Adrenal gland (tissue), 5 donors: Measurements from ENCODE around the gene PRSS12.
A peak's percentile ranks its signal among the peaks of the same experiment; 100 is the strongest.

ENCODE experiments used
- POLR2A ChIP-seq, 2 donors: fragments of 450-650 bp; IDR thresholded peaks; one replicate each; pipeline ENCODE4 v1.6.1; 2017; ENCODE audit warnings: antibody characterized with exemption in 2 of 2, mild to moderate bottlenecking in 2 of 2, moderate library complexity in 1 of 2
- TF ChIP-seq, protein P1 (sequence below), 6 experiments: fragments of 450-650 bp in 4 of 6; fragments of 200-600 bp in 2 of 6; sonication (generic) in 1 of 6; IDR thresholded peaks; 1 replicate in 5 of 6; 2 replicates in 1 of 6; pipeline versions ENCODE4 v1.5.1 to v1.8.0; 2016 to 2021; ENCODE audit warnings: antibody characterized with exemption in 6 of 6, mild to moderate bottlenecking in 2 of 6, moderate library complexity in 1 of 6
- donor health status: DM: no; HTN: no; CAD: no.

DNA sequence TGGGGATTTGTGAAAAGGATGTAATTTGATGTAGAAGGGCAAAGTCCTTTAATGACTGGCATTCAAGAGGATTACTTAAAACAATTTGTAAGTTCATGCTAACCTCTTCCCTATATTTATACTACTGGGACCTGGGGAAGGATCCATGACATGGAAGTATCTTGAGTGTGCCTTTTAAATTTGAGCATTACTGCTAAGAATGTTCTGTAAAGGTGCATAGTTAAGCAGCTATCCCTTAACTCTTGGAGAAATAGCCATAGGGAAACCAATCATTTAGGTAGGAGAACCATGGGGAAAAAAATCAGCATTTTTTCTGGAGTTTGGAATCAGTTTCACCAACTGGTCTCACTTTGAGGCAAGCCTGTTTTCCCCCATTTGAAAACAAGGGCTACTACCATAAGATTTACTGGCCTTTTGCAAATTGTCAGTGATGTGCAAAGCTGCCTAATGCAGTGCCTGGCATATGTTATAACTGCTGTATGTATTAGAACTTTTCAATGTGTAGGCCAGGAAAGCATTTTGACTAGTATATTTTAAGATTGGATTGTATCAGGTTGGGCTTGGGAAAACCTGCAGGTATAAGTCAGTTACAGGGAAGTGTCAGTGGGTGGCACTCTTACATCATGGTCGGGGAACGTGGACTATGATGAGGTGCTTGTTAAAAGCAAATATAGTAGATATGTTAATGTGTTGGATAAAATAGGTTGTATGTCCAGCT is 72.1 kb downstream of the PRSS12 start:
- TF ChIP-seq, protein P1, sequence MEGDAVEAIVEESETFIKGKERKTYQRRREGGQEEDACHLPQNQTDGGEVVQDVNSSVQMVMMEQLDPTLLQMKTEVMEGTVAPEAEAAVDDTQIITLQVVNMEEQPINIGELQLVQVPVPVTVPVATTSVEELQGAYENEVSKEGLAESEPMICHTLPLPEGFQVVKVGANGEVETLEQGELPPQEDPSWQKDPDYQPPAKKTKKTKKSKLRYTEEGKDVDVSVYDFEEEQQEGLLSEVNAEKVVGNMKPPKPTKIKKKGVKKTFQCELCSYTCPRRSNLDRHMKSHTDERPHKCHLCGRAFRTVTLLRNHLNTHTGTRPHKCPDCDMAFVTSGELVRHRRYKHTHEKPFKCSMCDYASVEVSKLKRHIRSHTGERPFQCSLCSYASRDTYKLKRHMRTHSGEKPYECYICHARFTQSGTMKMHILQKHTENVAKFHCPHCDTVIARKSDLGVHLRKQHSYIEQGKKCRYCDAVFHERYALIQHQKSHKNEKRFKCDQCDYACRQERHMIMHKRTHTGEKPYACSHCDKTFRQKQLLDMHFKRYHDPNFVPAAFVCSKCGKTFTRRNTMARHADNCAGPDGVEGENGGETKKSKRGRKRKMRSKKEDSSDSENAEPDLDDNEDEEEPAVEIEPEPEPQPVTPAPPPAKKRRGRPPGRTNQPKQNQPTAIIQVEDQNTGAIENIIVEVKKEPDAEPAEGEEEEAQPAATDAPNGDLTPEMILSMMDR (IDR thresholded peaks at IDR 0.05) = peak; percentile 12 to 58 (median 42)
- TF ChIP-seq POLR2A (IDR thresholded peaks at IDR 0.05) = no peak
